Measurements from ENCODE around the gene TRAPPC3. TPM values are rescaled to one million over a fixed set of nuclear protein-coding genes. Genes with fewer than 3 reads are reported as not detected.

TRAPPC3 gene
- total and polyA plus RNA-seq, 9 of the 15 experiments (the other 6 are each of a cell fraction or from before 2014, with no cell fraction given) = 20.6 to 141 (median 112) TPM

DNA sequence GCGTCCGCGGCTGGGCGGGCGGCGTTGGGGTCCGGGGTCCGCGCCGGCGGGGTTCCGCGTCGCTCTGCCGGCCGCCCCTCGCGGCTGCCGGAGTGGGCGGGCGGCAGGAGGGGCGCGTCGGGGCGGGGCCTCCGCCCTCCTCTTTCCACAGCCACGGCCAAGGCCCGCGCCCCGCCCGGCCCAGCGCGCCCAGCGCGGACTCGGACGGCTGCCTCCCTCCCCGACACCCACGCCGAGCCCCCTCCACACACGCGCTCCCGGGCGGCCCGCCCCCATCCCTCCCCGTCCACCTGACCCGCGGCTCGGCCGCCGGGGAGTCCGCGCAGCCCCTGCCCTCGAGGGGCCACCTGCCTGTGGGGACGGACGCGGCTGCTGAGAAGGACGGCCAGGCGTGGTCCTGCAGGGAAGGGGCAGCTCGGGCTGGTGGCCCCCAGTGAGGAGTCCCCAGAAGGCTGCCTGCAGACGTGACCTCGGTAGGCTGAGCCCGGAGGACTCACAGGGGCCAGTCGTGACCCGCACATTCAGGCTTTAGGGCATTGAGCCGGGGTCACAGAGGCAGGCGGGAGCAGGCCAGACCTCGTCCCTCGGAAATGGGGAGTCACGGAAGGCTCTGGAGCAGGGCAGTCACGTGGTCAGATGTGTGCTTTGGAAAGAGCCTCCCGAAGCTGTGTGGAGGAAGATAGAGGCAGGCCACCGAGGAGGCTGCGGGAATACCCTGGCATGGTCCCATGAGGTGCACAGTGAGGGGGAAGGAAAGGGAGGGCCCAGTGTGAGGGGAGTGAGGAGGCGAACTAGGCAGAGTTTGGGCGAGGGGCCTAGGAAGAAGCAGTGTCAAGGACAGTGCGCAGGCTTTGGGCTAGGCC, 23.9 kb downstream of the TRAPPC3 start, which contains the start of gene COL8A2 (continued):
- TF ChIP-seq, protein P1, sequence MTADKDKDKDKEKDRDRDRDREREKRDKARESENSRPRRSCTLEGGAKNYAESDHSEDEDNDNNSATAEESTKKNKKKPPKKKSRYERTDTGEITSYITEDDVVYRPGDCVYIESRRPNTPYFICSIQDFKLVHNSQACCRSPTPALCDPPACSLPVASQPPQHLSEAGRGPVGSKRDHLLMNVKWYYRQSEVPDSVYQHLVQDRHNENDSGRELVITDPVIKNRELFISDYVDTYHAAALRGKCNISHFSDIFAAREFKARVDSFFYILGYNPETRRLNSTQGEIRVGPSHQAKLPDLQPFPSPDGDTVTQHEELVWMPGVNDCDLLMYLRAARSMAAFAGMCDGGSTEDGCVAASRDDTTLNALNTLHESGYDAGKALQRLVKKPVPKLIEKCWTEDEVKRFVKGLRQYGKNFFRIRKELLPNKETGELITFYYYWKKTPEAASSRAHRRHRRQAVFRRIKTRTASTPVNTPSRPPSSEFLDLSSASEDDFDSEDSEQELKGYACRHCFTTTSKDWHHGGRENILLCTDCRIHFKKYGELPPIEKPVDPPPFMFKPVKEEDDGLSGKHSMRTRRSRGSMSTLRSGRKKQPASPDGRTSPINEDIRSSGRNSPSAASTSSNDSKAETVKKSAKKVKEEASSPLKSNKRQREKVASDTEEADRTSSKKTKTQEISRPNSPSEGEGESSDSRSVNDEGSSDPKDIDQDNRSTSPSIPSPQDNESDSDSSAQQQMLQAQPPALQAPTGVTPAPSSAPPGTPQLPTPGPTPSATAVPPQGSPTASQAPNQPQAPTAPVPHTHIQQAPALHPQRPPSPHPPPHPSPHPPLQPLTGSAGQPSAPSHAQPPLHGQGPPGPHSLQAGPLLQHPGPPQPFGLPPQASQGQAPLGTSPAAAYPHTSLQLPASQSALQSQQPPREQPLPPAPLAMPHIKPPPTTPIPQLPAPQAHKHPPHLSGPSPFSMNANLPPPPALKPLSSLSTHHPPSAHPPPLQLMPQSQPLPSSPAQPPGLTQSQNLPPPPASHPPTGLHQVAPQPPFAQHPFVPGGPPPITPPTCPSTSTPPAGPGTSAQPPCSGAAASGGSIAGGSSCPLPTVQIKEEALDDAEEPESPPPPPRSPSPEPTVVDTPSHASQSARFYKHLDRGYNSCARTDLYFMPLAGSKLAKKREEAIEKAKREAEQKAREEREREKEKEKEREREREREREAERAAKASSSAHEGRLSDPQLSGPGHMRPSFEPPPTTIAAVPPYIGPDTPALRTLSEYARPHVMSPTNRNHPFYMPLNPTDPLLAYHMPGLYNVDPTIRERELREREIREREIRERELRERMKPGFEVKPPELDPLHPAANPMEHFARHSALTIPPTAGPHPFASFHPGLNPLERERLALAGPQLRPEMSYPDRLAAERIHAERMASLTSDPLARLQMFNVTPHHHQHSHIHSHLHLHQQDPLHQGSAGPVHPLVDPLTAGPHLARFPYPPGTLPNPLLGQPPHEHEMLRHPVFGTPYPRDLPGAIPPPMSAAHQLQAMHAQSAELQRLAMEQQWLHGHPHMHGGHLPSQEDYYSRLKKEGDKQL (CRISPR knock-in tag; IDR thresholded peaks at IDR 0.05; ENCODE audit: borderline replicate concordance) = no peak
- TF ChIP-seq, protein P2, sequence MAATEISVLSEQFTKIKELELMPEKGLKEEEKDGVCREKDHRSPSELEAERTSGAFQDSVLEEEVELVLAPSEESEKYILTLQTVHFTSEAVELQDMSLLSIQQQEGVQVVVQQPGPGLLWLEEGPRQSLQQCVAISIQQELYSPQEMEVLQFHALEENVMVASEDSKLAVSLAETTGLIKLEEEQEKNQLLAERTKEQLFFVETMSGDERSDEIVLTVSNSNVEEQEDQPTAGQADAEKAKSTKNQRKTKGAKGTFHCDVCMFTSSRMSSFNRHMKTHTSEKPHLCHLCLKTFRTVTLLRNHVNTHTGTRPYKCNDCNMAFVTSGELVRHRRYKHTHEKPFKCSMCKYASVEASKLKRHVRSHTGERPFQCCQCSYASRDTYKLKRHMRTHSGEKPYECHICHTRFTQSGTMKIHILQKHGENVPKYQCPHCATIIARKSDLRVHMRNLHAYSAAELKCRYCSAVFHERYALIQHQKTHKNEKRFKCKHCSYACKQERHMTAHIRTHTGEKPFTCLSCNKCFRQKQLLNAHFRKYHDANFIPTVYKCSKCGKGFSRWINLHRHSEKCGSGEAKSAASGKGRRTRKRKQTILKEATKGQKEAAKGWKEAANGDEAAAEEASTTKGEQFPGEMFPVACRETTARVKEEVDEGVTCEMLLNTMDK (IDR thresholded peaks at IDR 0.05; ENCODE audit: borderline replicate concordance, insufficient read depth, low read depth, low read length, poor library complexity, severe bottlenecking) = no peak
- TF ChIP-seq TEAD2 (tag; IDR thresholded peaks at IDR 0.05) (no peak), PML (IDR thresholded peaks at IDR 0.05; ENCODE audit: low read length) (no peak), ZNF175 (CRISPR knock-in tag; IDR thresholded peaks at IDR 0.05; ENCODE audit: low read depth) (no peak), HEY1 (CRISPR knock-in tag; IDR thresholded peaks at IDR 0.05; ENCODE audit: borderline replicate concordance) (no peak), HDAC1 (IDR thresholded peaks at IDR 0.05) (no peak), SRF (CRISPR knock-in tag; IDR thresholded peaks at IDR 0.05) (no peak), CXXC5 (CRISPR knock-in tag; IDR thresholded peaks at IDR 0.05) (no peak), EGR1 (conservative IDR thresholded peaks at IDR 0.05) (0 out of 2 replicates have a peak, but pooled peaks have one; percentile 24), ADNP (tag; IDR thresholded peaks at IDR 0.05) (no peak)
- TF ChIP-seq, protein P3, sequence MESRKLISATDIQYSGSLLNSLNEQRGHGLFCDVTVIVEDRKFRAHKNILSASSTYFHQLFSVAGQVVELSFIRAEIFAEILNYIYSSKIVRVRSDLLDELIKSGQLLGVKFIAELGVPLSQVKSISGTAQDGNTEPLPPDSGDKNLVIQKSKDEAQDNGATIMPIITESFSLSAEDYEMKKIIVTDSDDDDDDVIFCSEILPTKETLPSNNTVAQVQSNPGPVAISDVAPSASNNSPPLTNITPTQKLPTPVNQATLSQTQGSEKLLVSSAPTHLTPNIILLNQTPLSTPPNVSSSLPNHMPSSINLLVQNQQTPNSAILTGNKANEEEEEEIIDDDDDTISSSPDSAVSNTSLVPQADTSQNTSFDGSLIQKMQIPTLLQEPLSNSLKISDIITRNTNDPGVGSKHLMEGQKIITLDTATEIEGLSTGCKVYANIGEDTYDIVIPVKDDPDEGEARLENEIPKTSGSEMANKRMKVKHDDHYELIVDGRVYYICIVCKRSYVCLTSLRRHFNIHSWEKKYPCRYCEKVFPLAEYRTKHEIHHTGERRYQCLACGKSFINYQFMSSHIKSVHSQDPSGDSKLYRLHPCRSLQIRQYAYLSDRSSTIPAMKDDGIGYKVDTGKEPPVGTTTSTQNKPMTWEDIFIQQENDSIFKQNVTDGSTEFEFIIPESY (CRISPR knock-in tag; IDR thresholded peaks at IDR 0.05) = 0 out of 2 replicates have a peak, but pooled peaks have one; percentile 16
- TF ChIP-seq, protein P4, sequence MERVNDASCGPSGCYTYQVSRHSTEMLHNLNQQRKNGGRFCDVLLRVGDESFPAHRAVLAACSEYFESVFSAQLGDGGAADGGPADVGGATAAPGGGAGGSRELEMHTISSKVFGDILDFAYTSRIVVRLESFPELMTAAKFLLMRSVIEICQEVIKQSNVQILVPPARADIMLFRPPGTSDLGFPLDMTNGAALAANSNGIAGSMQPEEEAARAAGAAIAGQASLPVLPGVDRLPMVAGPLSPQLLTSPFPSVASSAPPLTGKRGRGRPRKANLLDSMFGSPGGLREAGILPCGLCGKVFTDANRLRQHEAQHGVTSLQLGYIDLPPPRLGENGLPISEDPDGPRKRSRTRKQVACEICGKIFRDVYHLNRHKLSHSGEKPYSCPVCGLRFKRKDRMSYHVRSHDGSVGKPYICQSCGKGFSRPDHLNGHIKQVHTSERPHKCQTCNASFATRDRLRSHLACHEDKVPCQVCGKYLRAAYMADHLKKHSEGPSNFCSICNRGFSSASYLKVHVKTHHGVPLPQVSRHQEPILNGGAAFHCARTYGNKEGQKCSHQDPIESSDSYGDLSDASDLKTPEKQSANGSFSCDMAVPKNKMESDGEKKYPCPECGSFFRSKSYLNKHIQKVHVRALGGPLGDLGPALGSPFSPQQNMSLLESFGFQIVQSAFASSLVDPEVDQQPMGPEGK (CRISPR knock-in tag; IDR thresholded peaks at IDR 0.05; ENCODE audit: borderline replicate concordance) = no peak

Data from K562 (cell line).